Adrenal gland (tissue), 12 donors: Measurements from ENCODE around the gene CHRNA10. TPM values are rescaled to one million over a fixed set of nuclear protein-coding genes. Genes with fewer than 3 reads are reported as not detected.
"Not testable (repeated sequence)": the region's sequence is repeated elsewhere in the genome, so short reads cannot be mapped to it uniquely, and the experiment has no call there.

Source experiments
- DNase-seq, 7 donors: peaks; one replicate each; pipeline ENCODE4 v3.0.0-alpha.2; 2019 to 2020
- H3K27ac ChIP-seq, 5 donors: fragments of 200-600 bp; sonication (generic) in 4 of 5; 1 replicate in 3 of 5; 2 replicates in 2 of 5; pipeline versions ENCODE4 v1.5.1 to v1.8.0; 2016 to 2020; ENCODE audit warnings: mild to moderate bottlenecking in 1 of 5
- H3K27me3 ChIP-seq: fragments of 200-600 bp; 2 replicates; pipeline ENCODE4 v1.8.0; 2021
- H3K36me3 ChIP-seq, 2 donors: fragments of 200-600 bp; replicated peaks in 1 of 2; 1 replicate in 1 of 2; 2 replicates in 1 of 2; pipeline versions ENCODE4 v1.5.1 to v1.8.0; 2018 to 2022
- H3K4me1 ChIP-seq, 2 donors: fragments of 200-600 bp; replicated peaks in 1 of 2; 1 replicate in 1 of 2; 2 replicates in 1 of 2; pipeline versions ENCODE4 v1.5.1 to v1.8.0; 2018 to 2021
- H3K4me3 ChIP-seq, 4 donors: fragments of 200-600 bp; sonication (generic) in 3 of 4; one replicate each; pipeline ENCODE4 v1.5.1; 2016 to 2018
- H3K9me3 ChIP-seq, 3 donors: fragments of 200-600 bp; sonication (generic) in 1 of 3; replicated peaks in 1 of 3; 1 replicate in 2 of 3; 2 replicates in 1 of 3; pipeline versions ENCODE4 v1.5.1 to v1.8.0; 2016 to 2021
- CTCF ChIP-seq, 6 experiments: fragments of 450-650 bp in 4 of 6; fragments of 200-600 bp in 2 of 6; sonication (generic) in 1 of 6; IDR thresholded peaks; 1 replicate in 5 of 6; 2 replicates in 1 of 6; pipeline versions ENCODE4 v1.5.1 to v1.8.0; 2016 to 2021; ENCODE audit warnings: antibody characterized with exemption in 6 of 6, mild to moderate bottlenecking in 2 of 6, moderate library complexity in 1 of 6
- POLR2A ChIP-seq, 2 donors: fragments of 450-650 bp; IDR thresholded peaks; one replicate each; pipeline ENCODE4 v1.6.1; 2017; ENCODE audit warnings: antibody characterized with exemption in 2 of 2, mild to moderate bottlenecking in 2 of 2, moderate library complexity in 1 of 2
- WGBS, 4 donors: extraction: QIAGEN DNeasy Blood & Tissue Kit in 2 of 4; methylation state at CpG; one replicate each; pipeline versions ENCODE4 v1.1.5 to v1.1.7; 2013 to 2017; 5-methylcytosine and 5-hydroxymethylcytosine counted together
- intact Hi-C, 2 donors: fragments of 100-400 bp; cut with DNase I; formaldehyde crosslinking; loops; one replicate each; pipeline versions ENCODE4 v1.14.1 to v1.15.0; 2022 to 2023
- polyA plus RNA-seq, 3 donors: library from polyadenylated mRNA; stranded (reverse); fragments of 200-250 nt in 2 of 3; fragments of 350-450 nt in 1 of 3; fragmentation: Illumina TruSeq in 1 of 3; extraction: RNeasy Lipid Tissue Mini Kit (QIAGEN cat#74804) in 1 of 3; gene quantifications; one replicate each; pipeline ENCODE4 v1.2.3, GENCODE V29; 2013 to 2014
- total RNA-seq, 9 donors: library from RNA; depleted of rRNA in 4 of 9; stranded (reverse); fragments of >200 nt in 4 of 9; fragments of 120-200 nt in 1 of 9; fragmentation: NEBNext Ultra II Directional in 1 of 9; extraction: Animal tissue kit (Norgen Biotek cat#: 25700) in 1 of 9; gene quantifications; one replicate each; pipeline versions ENCODE4 v1.1.0 to v1.2.4, GENCODE V29; 2013 to 2023
- donor health status: healthy with polysubstance abuse.
- donor health status: Bipolar disorder and iron deficiency.
- donor health status: DM: yes; HTN: yes; CAD: no.
- donor health status: DM: no; HTN: no; CAD: no.
- donor health status: DM: no; HTN: no; CAD: no.
- donor health status: DM: yes; HTN: yes; CAD: no.

CHRNA10 gene
- total and polyA plus RNA-seq, 12 donors: 0.13 to 3.0 (median 0.81) TPM; not detected in 2

DNA sequence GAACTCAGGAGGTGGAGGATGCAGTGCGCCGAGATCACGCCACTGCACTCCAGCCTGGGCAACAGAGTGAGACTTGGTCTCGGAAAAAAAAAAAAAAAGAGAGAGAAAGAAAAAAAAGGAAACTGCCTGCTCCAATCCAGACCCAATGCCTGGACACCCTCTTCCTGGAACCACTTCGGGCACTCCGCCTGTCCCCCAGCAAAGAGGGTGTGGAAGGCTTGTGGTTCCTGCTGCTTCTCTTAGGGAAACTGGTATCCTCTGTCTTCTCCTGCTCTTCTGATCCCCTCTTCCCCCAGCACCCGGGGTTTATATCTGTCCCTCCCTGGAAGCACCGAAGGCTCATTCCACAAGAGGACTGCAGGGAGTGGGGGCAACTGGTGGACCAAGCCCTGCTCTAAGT is 12.9 kb downstream of the CHRNA10 start:
- no peaks in the 10 kb centered on the region for H3K9me3 ChIP-seq
- TF ChIP-seq CTCF (IDR thresholded peaks at IDR 0.05): no peak
- TF ChIP-seq POLR2A (IDR thresholded peaks at IDR 0.05): no peak
- H3K27me3 ChIP-seq: no peaks in the 10 kb centered on the region
- no peak overlapping the region for H3K4me3 ChIP-seq
- no peak for DNase-seq
- no peaks in the 10 kb centered on the region for H3K36me3 ChIP-seq
- H3K27ac ChIP-seq: no peak overlapping the region
- intact Hi-C loops: no loop called here
- whole genome bisulfite sequencing, 4 donors: 87 to 94% (median 90%) methylated on average over 7 to 8 of the region's 8 CpGs
- H3K4me1 ChIP-seq: no peaks in the 10 kb centered on the region

DNA sequence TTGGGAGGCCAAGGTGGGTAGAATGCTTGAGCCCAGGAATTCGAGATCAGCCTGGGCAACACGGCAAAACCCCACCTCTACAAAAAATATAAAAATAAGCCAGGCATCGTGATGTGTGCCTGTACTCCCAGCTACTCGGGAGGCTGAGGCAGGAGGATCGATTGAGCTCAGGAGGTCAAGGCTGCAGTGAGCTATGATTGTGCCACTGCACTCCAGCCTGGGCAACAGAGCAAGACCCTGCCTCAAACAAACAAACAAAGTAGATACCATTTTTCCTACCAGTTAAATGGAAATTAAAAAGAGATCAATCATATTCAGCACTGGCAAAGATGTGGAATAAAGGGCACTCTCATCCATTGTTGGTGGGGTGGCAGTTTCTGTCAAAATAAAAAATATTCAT is 13.9 kb downstream of the CHRNA10 start:
- H3K9me3 ChIP-seq, H3K4me1 ChIP-seq, H3K27me3 ChIP-seq, H3K36me3 ChIP-seq, intact Hi-C loops, H3K27ac ChIP-seq, DNase-seq, H3K4me3 ChIP-seq: not testable (repeated sequence)
- WGBS, 4 donors: 64 to 78% (median 70%) methylated on average over 5 of the region's 5 CpGs

- intact Hi-C loops: no loop called here
Observed at GRCh38 chr11:3655547-3655946, 15.6 kb downstream of the CHRNA10 start.

GRCh38 chr11:3652514-3652913 is 18.7 kb downstream of the CHRNA10 start:
- DNase-seq, H3K4me1 ChIP-seq, intact Hi-C loops, H3K4me3 ChIP-seq, H3K27me3 ChIP-seq, H3K9me3 ChIP-seq, H3K36me3 ChIP-seq, H3K27ac ChIP-seq: not testable (repeated sequence)
- WGBS, 4 donors: 48 to 95% (median 88%) methylated on average over 2 to 3 of the region's 3 CpGs

More at GRCh38 chr11:3655547-3655946, 15.6 kb downstream of the CHRNA10 start:
- H3K27me3 ChIP-seq: no peaks in the 10 kb centered on the region
- TF ChIP-seq POLR2A (IDR thresholded peaks at IDR 0.05): no peak
- DNase-seq: no peak
- H3K9me3 ChIP-seq: no peaks in the 10 kb centered on the region
- H3K36me3 ChIP-seq: no peaks in the 10 kb centered on the region
- no peak overlapping the region for H3K4me3 ChIP-seq
- WGBS, 4 donors: 77 to 89% (median 84%) methylated on average over 2 to 3 of the region's 3 CpGs
- no peaks in the 10 kb centered on the region for H3K4me1 ChIP-seq
- no peak overlapping the region for H3K27ac ChIP-seq

DNA sequence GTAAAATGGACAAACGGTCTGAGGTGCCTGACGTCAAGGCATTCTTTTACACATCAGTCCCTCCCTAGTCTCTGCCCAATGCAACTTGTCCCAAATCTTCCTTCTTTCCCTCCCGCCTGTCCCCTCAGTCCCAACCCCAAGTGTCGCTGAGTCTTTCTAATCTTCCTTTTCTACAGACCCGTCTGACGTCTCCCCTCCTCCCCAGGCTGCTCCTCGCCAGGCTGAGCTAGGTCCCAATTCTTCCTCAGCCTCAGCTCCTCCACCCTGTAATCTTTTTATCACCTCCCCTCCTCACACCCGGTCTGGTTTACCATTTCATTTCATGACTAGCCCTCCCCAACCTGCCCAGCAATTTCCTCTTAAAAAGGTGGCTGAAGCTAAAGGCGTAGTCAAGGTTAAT is 21.8 kb downstream of the CHRNA10 start:
- intact Hi-C loops, DNase-seq, H3K27ac ChIP-seq, H3K4me3 ChIP-seq, H3K9me3 ChIP-seq, H3K27me3 ChIP-seq, H3K4me1 ChIP-seq, H3K36me3 ChIP-seq: not testable (repeated sequence)
- 36 to 50% (median 45%) methylated on average over 9 of the region's 9 CpGs for whole genome bisulfite sequencing, 4 donors

DNA sequence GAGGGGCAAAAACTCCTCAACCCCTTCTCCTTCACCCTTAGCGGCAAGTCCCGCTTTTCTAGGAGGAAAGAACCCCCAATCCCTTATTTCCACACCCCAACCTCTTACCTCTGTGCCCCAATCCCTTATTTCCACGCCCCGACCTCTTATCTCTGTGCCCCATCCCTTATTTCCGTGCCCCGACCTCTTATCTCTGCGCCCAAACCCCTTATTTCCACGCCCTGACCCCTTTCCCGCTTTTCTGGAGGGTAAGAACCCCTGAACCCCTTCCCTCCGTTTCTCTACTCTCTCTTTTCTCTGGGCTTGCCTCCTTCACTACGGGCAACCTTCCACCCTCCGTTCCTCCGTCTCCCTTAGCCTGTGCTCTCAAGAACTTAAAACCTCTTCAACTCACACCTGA is 22.3 kb downstream of the CHRNA10 start:
- H3K9me3 ChIP-seq, H3K4me1 ChIP-seq, H3K27ac ChIP-seq, H3K27me3 ChIP-seq, intact Hi-C loops, H3K4me3 ChIP-seq, DNase-seq, H3K36me3 ChIP-seq: not testable (repeated sequence)
- whole genome bisulfite sequencing, 4 donors: 70 to 84% (median 78%) methylated on average over 13 of the region's 13 CpGs

DNA sequence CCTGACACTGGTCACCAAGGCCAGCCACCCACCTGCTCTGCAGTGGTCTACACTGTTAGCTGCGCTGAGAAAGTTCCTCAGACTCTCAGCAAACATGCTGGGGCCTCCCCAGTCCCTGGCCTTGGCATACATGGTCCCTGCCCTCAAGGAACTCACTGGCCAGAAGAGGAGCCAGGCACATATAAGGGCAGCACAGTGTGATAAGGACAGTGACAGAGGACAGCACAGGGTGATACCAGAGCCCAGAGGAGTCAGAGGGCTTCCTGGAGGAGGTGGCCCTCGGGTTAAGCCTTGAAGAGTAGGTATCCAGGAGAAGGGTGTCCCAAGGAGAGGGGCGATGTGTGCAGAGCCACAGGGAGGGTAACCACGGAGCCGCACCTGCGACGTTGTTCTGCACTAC is 25.6 kb downstream of the CHRNA10 start:
- Histone ChIP-seq H3K27ac (no peak overlapping the region), H3K36me3 (no peaks in the 10 kb centered on the region), H3K27me3 (no peaks in the 10 kb centered on the region), H3K4me1 (peaks cover 11 to 14% of the 10 kb centered on the region in 2 donors), H3K4me3 (no peak overlapping the region), H3K9me3 (no peaks in the 10 kb centered on the region)
- WGBS, 4 donors: 82 to 92% (median 86%) methylated on average over 7 of the region's 7 CpGs
- DNase-seq: no peak
- TF ChIP-seq CTCF (IDR thresholded peaks at IDR 0.05) (no peak), POLR2A (IDR thresholded peaks at IDR 0.05) (no peak)
- intact Hi-C loops: no loop called here
